ENCODE measurements around the gene NEK6. TPM values are rescaled to one million over a fixed set of nuclear protein-coding genes. Genes with fewer than 3 reads are reported as not detected.
A peak's percentile ranks its signal among the peaks of the same experiment; 100 is the strongest.
"Not testable (repeated sequence)": the region's sequence is repeated elsewhere in the genome, so short reads cannot be mapped to it uniquely, and the experiment has no call there.

The NEK6 gene
- total and polyA plus RNA-seq, 11 donors = 1.8 to 42.4 (median 6.4) TPM

DNA sequence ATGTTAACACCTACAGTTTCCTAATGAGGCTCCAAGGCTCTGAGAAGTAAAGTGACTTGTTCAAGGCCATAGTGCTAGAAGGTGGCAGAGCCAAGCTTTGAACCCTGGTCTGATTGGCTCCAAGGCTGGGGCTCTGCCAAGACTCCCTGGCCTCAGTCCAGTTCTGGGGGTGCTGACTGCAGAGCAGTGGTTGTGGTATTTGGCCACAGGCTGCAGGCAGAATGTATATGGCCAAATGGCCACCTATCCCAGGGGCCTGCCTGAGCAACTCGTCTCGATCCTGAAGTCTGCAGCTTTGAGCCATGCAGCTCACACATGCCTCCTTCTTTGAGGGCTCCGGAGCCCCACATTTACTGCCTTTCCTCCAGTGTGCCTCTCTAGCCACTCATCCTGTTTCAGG, 9.7 kb upstream of the NEK6 start:
- Histone ChIP-seq H3K4me3 (no peak overlapping the region), H3K27me3 (no peaks in the 10 kb centered on the region), H3K9me3 (no peaks in the 10 kb centered on the region), H3K27ac (no peak overlapping the region), H3K36me3 (no peaks in the 10 kb centered on the region), H3K4me1 (peaks cover 0 to 24% (median 10%) of the 10 kb centered on the region in 12 donors)
- no peak for DNase-seq
- ATAC-seq = no peak
- TF ChIP-seq POLR2A (IDR thresholded peaks at IDR 0.05) = no peak
- intact Hi-C loops (cut with DNase I) = loop anchor here in 1 of 10 donors (10.0 kb wide), 1 partner anchor 83 kb away; no protein-coding TSS in a partner anchor
- 79 to 87% (median 84%) methylated on average over 3 of the region's 3 CpGs for WGBS, 4 donors

DNA sequence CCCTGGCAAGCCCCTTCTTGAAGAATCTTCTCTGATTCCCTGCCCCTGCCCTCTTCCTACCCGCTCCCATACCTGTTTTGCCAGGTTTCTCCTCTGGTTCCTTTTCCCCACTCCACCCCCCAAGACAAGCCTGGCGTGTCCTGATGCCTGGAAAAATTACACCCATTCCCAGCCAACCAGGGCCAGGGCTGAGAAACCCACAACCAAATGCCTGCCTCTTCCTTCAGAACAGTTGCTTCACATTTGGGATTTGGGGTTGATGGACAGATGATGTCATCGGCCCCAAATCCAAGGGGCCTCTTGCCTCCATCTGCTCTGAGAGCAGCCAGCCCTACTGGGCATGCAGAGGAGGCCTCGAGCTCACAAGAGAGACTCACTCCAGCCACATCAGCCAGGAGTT, 8.8 kb upstream of the NEK6 start:
- Histone ChIP-seq H3K27me3 (no peaks in the 10 kb centered on the region), H3K36me3 (no peaks in the 10 kb centered on the region), H3K4me1 (peaks cover 0 to 16% (median 8%) of the 10 kb centered on the region in 12 donors), H3K4me3 (no peak overlapping the region), H3K9me3 (no peaks in the 10 kb centered on the region), H3K27ac (no peak overlapping the region)
- ATAC-seq (no peak), DNase-seq (no peak)
- intact Hi-C loops (cut with DNase I) = loop anchor here in 1 of 10 donors (10.0 kb wide), 1 partner anchor 84 kb away; no protein-coding TSS in a partner anchor
- TF ChIP-seq, protein P1, sequence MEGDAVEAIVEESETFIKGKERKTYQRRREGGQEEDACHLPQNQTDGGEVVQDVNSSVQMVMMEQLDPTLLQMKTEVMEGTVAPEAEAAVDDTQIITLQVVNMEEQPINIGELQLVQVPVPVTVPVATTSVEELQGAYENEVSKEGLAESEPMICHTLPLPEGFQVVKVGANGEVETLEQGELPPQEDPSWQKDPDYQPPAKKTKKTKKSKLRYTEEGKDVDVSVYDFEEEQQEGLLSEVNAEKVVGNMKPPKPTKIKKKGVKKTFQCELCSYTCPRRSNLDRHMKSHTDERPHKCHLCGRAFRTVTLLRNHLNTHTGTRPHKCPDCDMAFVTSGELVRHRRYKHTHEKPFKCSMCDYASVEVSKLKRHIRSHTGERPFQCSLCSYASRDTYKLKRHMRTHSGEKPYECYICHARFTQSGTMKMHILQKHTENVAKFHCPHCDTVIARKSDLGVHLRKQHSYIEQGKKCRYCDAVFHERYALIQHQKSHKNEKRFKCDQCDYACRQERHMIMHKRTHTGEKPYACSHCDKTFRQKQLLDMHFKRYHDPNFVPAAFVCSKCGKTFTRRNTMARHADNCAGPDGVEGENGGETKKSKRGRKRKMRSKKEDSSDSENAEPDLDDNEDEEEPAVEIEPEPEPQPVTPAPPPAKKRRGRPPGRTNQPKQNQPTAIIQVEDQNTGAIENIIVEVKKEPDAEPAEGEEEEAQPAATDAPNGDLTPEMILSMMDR (IDR thresholded peaks at IDR 0.05) = no peak
- no peak for TF ChIP-seq POLR2A (IDR thresholded peaks at IDR 0.05)
- WGBS, 4 donors = 83 to 92% (median 88%) methylated on average over 4 of the region's 4 CpGs

DNA sequence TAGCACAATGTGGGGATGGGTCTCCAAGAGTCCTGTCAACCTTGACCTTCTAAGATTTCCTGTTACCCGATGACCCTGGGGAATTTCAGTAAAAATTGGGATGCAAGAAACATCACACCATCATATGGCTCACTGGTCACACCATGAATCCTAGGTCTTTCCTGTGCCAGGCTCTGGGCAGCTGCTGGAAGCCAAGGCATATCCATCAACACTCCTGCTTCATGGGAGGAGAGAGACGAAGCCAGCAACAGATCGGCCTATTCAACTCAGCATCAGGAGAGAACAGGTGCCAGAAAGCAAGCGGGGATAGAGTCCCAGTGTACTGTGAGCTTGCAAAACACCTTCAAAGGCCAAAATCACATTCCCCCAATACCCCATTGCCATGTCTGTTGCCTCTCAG, 6.5 kb upstream of the NEK6 start:
- Histone ChIP-seq H3K27ac (peak overlapping the region in 1 of 12 donors; percentile 28), H3K36me3 (no peaks in the 10 kb centered on the region), H3K9me3 (no peaks in the 10 kb centered on the region), H3K4me3 (no peak overlapping the region), H3K4me1 (peaks cover 0 to 23% (median 8%) of the 10 kb centered on the region in 12 donors), H3K27me3 (no peaks in the 10 kb centered on the region)
- TF ChIP-seq, protein P1 (IDR thresholded peaks at IDR 0.05) = no peak
- intact Hi-C loops (cut with DNase I) = loop anchor here in 1 of 10 donors (10.0 kb wide), 1 partner anchor 116 kb away; no protein-coding TSS in a partner anchor
- DNase-seq (no peak), ATAC-seq (no peak)
- 40 to 53% (median 48%) methylated on average over 4 of the region's 4 CpGs for WGBS, 4 donors

DNA sequence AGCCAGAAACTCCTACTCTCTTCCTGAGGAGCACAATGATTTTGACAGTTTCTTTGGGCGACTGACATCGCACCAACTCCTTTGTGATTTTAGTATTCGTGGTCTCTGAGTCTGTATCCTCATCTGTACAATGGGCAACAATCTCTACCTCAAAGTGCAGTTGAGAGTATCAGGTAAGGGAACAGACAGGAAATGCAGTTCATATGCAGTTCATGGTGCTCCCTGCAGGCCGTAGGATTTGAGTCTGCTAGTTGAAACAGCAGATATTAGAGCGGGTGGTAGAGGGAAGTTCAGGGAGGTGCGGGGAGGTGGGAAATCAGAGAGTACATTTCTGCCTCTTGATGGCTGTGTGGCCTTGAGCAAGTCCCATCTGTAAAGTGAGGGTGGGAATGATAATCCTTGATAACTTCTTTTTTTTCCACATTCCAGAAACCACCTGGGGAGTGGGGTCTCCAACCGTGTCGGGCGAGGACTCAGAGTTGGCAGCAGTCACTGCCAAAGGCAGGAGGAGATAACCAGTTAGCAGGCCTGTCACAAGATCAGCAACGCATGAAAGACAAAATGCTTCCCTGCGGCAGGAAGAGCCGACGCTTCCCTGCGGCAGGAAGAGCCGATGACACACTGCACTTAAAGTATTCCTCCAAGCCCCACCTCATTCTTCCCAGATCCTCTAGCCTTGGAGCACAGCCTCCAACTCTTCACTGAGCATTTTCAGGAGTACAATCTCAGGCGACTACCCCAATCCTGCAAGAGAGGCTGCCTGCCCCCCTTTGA, 6.0 kb upstream of the NEK6 start:
- Histone ChIP-seq H3K27me3 (no peaks in the 10 kb centered on the region), H3K4me1 (peaks cover 0 to 26% (median 8%) of the 10 kb centered on the region in 12 donors), H3K9me3 (no peaks in the 10 kb centered on the region), H3K4me3 (no peak overlapping the region), H3K27ac (peak overlapping the region in 1 of 12 donors; percentile 28), H3K36me3 (no peaks in the 10 kb centered on the region)
- TF ChIP-seq POLR2A (IDR thresholded peaks at IDR 0.05) = no peak
- TF ChIP-seq, protein P1 (IDR thresholded peaks at IDR 0.05) = no peak
- 34 to 42% (median 36%) methylated on average over 16 of the region's 16 CpGs for WGBS, 4 donors
- DNase-seq (no peak), ATAC-seq (peak in 2 of 4 donors; percentile 41 to 73)
- intact Hi-C loops (cut with DNase I) = loop anchor here in 1 of 10 donors (10.0 kb wide), 1 partner anchor 117 kb away; no protein-coding TSS in a partner anchor

DNA sequence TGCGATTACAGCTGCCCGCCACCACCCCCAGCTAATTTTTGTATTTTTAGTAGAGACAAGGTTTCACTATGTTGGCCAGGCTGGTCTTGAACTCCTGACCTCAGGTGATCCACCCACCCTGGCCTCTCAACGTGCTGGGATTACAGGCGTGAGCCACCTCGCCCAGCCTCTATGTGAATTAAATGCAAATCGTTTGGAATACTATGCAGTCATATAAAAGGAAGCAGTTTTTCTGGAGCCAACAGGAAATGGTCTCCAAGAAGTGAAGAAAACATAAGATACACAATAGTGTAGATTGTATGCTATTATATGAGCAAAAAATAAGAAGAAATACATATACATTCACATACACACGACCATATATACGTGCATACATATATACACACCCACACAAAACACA, 4.9 kb upstream of the NEK6 start:
- WGBS, 4 donors = 87 to 92% (median 88%) methylated on average over 8 of the region's 8 CpGs
- intact Hi-C loops (cut with DNase I) = loop anchor here in 1 of 10 donors (10.0 kb wide), 1 partner anchor 118 kb away; no protein-coding TSS in a partner anchor
- H3K36me3 ChIP-seq, ATAC-seq, DNase-seq, H3K27ac ChIP-seq, H3K4me3 ChIP-seq, H3K27me3 ChIP-seq, H3K9me3 ChIP-seq: not testable (repeated sequence)
- peaks cover 0 to 33% (median 8%) of the 10 kb centered on the region in 12 donors for H3K4me1 ChIP-seq
